Suprapubic skin (tissue), 4 donors: ENCODE data around the gene NFKBIE.

Source experiments
- CTCF ChIP-seq, 2 donors: fragments of 200-600 bp in 1 of 2; fragments of 450-650 bp in 1 of 2; sonication (generic) in 1 of 2; IDR thresholded peaks; one replicate each; pipeline ENCODE4 v1.5.1; 2016 to 2019; ENCODE audit warnings: antibody characterized with exemption in 2 of 2, mild to moderate bottlenecking in 1 of 2, moderate library complexity in 1 of 2
- EP300 ChIP-seq: sonication (generic); formaldehyde crosslinking; IDR thresholded peaks from one replicate; pipeline ENCODE4 v1.6.1; 2017; ENCODE audit warnings: antibody characterized with exemption
- POLR2A ChIP-seq, 2 donors: fragments of 450-650 bp; IDR thresholded peaks; one replicate each; pipeline ENCODE4 v1.6.1; 2017; ENCODE audit warnings: antibody characterized with exemption in 2 of 2, mild to moderate bottlenecking in 2 of 2, moderate library complexity in 2 of 2
- POLR2AphosphoS5 ChIP-seq, 3 donors: sonication (generic); formaldehyde crosslinking; IDR thresholded peaks; one replicate each; pipeline ENCODE4 v1.6.1; 2017; ENCODE audit warnings: antibody characterized with exemption in 3 of 3

DNA sequence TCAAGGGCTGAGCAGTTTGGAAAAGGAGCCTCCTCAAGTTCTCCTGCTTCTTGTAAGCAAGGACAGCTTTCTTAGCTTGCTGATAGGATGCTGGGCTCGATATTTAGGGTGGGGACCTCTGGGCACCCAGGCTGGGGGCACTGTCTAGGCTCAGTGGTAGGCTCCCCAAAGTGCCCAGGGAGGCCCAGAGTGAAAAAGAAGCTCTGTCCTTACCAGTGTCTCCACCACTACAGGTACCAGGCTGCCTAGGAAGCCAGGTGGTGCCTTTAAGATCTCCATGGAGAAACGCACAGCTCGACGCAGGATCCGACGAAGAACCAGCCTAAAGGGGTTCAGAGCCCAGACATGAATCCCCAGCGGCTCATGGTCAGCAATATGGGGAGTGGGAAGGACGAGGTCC is 41.4 kb upstream of the NFKBIE start:
- TF ChIP-seq CTCF (IDR thresholded peaks at IDR 0.05) (no peak), POLR2A (IDR thresholded peaks at IDR 0.05) (no peak), EP300 (no peak), POLR2AphosphoS5 (IDR thresholded peaks at IDR 0.05) (no peak)
